CD4-positive, alpha-beta T cell (primary cell): Measurements from ENCODE around the gene ITIH6. TPM values are rescaled to one million over a fixed set of nuclear protein-coding genes. Genes with fewer than 3 reads are reported as not detected.

Experiments used
- ATAC-seq: fragments of 200-7000 bp; cut with Tn5 transposase; one replicate; pipeline ENCODE4 v1.10.0; 2022; ENCODE audit warnings: mild to moderate bottlenecking; ENCODE audit not compliant: poor library complexity
- CTCF ChIA-PET: fragments of 350-600 bp; sonication (Branson Sonifier 250); formaldehyde crosslinking; loops from one replicate; lab custom pipeline; 2021; ENCODE audit warnings: antibody characterized with exemption, inconsistent platforms; lab: Charles Lee
- POLR2A ChIA-PET: fragments of 350-600 bp; sonication (Branson Sonifier 250); formaldehyde crosslinking; loops from one replicate; lab custom pipeline; 2021; ENCODE audit warnings: antibody characterized with exemption, inconsistent platforms; lab: Charles Lee
- DNase-seq, 14 experiments: peaks; one replicate each; pipeline ENCODE4 v3.0.0-alpha.2; 2013 to 2020; ENCODE audit warnings: mixed read lengths in 2 of 14
- H3K27ac ChIP-seq, 2 donors: one replicate each; pipeline versions ENCODE4 v1.5.1 to v1.7.0; 2013; ENCODE audit warnings: low read length in 2 of 2, low read depth in 1 of 2, mild to moderate bottlenecking in 1 of 2
- H3K27me3 ChIP-seq, 2 experiments: 1 replicate in 1 of 2; 2 replicates in 1 of 2; pipeline versions ENCODE4 v1.6.1 to v1.7.0; 2013; ENCODE audit warnings: low read length in 2 of 2, control low read depth in 1 of 2, mild to moderate bottlenecking in 1 of 2, moderate library complexity in 1 of 2; ENCODE audit not compliant: insufficient read depth in 2 of 2, control insufficient read depth in 1 of 2
- H3K36me3 ChIP-seq: one replicate; pipeline ENCODE4 v1.6.1; 2013; ENCODE audit warnings: low read length, control low read depth; ENCODE audit not compliant: insufficient read depth
- H3K4me1 ChIP-seq: one replicate; pipeline ENCODE4 v1.6.1; 2013; ENCODE audit warnings: low read length, control low read depth; ENCODE audit not compliant: insufficient read depth
- H3K4me3 ChIP-seq: one replicate; pipeline ENCODE4 v1.5.1; 2013; ENCODE audit warnings: mild to moderate bottlenecking, low read length, moderate library complexity
- H3K9me3 ChIP-seq, 2 experiments: 1 replicate in 1 of 2; 2 replicates in 1 of 2; pipeline versions ENCODE4 v1.6.1 to v1.7.0; 2013; ENCODE audit warnings: low read length in 2 of 2, mild to moderate bottlenecking in 2 of 2, control low read depth in 1 of 2, moderate library complexity in 1 of 2; ENCODE audit not compliant: control insufficient read depth in 1 of 2, insufficient read depth in 1 of 2
- H3K27ac Mint-ChIP-seq: one replicate; pipeline ENCODE4 v1.8.0; 2020; ENCODE audit warnings: mixed read lengths
- H3K27me3 Mint-ChIP-seq: one replicate; pipeline ENCODE4 v1.8.0; 2021; ENCODE audit warnings: mixed read lengths
- H3K36me3 Mint-ChIP-seq: one replicate; pipeline ENCODE4 v1.8.0; 2021; ENCODE audit warnings: low read depth, mixed read lengths
- H3K4me1 Mint-ChIP-seq: one replicate; pipeline ENCODE4 v1.8.0; 2021; ENCODE audit warnings: low read depth, mixed read lengths
- H3K4me3 Mint-ChIP-seq: one replicate; pipeline ENCODE4 v1.8.0; 2020; ENCODE audit warnings: mild to moderate bottlenecking, mixed read lengths
- H3K9me3 Mint-ChIP-seq: one replicate; pipeline ENCODE4 v1.8.0; 2020; ENCODE audit warnings: mixed read lengths
- intact Hi-C, 2 experiments: fragments of 100-400 bp; cut with DNase I in 1 of 2; cut with micrococcal nuclease in 1 of 2; formaldehyde crosslinking; loops; one replicate each; pipeline versions ENCODE4 v1.15.1 to v1.9.0; 2023 to 2025; cut with DNase I, micrococcal nuclease
- total RNA-seq, 174 experiments: library from RNA in 2 of 174; stranded (reverse) in 2 of 174; gene quantifications; one replicate each; pipeline ENCODE4 v1.2.3 and lab custom pipeline; 2021 to 2026
- TF ChIP-seq, protein P1 (sequence below): fragments of 200-600 bp; IDR thresholded peaks from one replicate; pipeline ENCODE4 v1.8.0; 2022; ENCODE audit warnings: antibody characterized with exemption, mild to moderate bottlenecking

ITIH6 gene
- total RNA-seq, 2 experiments from 2014 or later = not detected

DNA sequence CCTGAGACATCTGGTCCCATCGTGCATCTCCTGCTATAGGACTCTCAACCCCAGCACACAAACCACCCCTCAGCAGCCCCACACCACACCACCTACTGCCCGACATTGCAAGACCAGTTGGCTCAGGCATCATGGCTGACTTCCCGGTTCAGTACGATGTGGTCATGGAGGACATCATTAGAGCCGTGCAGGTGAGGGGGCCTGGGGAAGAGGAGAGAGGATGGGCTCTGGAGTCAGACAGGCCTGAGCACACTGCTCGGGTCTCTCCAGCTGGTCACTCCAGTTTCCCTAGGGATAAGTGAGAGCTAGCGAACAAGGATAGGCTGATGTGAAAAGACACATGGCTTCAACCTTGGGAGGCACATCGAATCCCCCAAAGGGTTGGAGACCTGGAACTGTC is 26.7 kb upstream of the ITIH6 start:
- no peaks in the 10 kb centered on the region for H3K27me3 Mint-ChIP-seq
- TF ChIP-seq, protein P1, sequence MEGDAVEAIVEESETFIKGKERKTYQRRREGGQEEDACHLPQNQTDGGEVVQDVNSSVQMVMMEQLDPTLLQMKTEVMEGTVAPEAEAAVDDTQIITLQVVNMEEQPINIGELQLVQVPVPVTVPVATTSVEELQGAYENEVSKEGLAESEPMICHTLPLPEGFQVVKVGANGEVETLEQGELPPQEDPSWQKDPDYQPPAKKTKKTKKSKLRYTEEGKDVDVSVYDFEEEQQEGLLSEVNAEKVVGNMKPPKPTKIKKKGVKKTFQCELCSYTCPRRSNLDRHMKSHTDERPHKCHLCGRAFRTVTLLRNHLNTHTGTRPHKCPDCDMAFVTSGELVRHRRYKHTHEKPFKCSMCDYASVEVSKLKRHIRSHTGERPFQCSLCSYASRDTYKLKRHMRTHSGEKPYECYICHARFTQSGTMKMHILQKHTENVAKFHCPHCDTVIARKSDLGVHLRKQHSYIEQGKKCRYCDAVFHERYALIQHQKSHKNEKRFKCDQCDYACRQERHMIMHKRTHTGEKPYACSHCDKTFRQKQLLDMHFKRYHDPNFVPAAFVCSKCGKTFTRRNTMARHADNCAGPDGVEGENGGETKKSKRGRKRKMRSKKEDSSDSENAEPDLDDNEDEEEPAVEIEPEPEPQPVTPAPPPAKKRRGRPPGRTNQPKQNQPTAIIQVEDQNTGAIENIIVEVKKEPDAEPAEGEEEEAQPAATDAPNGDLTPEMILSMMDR = no peak
- H3K27ac Mint-ChIP-seq = no peak overlapping the region
- Histone ChIP-seq H3K4me1 (no peaks in the 10 kb centered on the region), H3K27me3 (no peaks in the 10 kb centered on the region), H3K4me3 (no peak overlapping the region), H3K9me3 (no peaks in the 10 kb centered on the region), H3K36me3 (no peaks in the 10 kb centered on the region), H3K27ac (no peak overlapping the region)
- H3K9me3 Mint-ChIP-seq = no peaks in the 10 kb centered on the region
- ATAC-seq (no peak), DNase-seq (no peak)
- intact Hi-C loops = loop anchor here (5.0 to 10.0 kb wide), 2 partner anchors 233 to 1420 kb away; no protein-coding TSS in a partner anchor
- H3K36me3 Mint-ChIP-seq = no peaks in the 10 kb centered on the region
- no peaks in the 10 kb centered on the region for H3K4me1 Mint-ChIP-seq
- POLR2A ChIA-PET = no interaction called here
- CTCF ChIA-PET = no interaction called here
- H3K4me3 Mint-ChIP-seq = no peak overlapping the region

DNA sequence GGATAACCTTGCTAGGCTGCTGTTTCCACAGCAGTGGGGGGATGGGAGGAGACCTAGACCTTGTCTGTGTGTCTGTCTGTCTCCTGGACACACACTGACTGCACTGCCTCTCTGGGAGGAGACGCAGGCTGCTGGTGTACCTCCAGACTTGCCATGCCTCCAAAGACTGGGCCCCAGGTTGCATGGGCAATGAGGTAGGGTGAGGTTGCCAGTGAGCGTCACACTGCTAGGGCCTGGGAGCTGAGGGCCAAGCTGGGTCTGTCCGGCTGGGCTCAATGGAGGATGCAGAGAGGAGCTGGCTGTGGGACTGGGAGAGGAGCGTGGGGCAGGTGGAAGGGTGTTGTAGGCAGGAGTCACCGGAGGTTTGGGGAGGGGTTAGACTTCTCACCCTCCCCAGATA is 26.1 kb upstream of the ITIH6 start:
- peaks cover 4% of the 10 kb centered on the region for H3K4me1 Mint-ChIP-seq
- Histone ChIP-seq H3K27me3 (no peaks in the 10 kb centered on the region), H3K4me3 (no peak overlapping the region), H3K36me3 (no peaks in the 10 kb centered on the region), H3K27ac (no peak overlapping the region), H3K4me1 (no peaks in the 10 kb centered on the region), H3K9me3 (no peaks in the 10 kb centered on the region)
- ChIA-PET CTCF (no interaction called here), POLR2A (no interaction called here)
- DNase-seq = no peak
- H3K27me3 Mint-ChIP-seq = no peaks in the 10 kb centered on the region
- ATAC-seq = no peak
- H3K4me3 Mint-ChIP-seq = no peak overlapping the region
- intact Hi-C loops = loop anchor here in 1 of 2 experiments (10.0 kb wide), 1 partner anchor 1421 kb away; no protein-coding TSS in a partner anchor
- no peaks in the 10 kb centered on the region for H3K9me3 Mint-ChIP-seq
- H3K36me3 Mint-ChIP-seq = no peaks in the 10 kb centered on the region
- TF ChIP-seq, protein P1 = no peak
- no peak overlapping the region for H3K27ac Mint-ChIP-seq

DNA sequence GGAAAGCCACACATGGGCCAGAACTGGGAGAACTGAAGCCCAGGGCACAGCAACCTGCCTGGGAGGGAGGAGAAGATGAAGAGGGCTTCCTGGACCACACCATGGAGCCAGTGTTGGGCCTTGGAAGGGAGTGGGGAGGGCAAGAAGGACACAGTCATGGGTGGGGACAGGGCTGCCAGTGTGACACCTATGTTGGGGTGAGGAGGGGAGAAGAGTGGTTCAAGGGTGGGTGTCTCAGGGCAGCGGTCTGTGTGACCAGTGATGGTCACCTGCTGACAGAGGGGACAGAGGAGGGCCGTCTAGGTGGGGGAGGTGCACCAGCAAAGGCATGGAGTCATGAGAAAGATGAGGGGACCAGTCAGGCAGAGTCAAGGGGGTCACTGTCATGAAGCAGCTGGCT is 23.3 kb upstream of the ITIH6 start:
- no peak overlapping the region for H3K4me3 Mint-ChIP-seq
- H3K4me3 ChIP-seq = no peak overlapping the region
- H3K27ac ChIP-seq = no peak overlapping the region
- POLR2A ChIA-PET = no interaction called here
- peaks cover 8% of the 10 kb centered on the region for H3K36me3 Mint-ChIP-seq
- H3K27me3 ChIP-seq = no peaks in the 10 kb centered on the region
- H3K27me3 Mint-ChIP-seq = no peaks in the 10 kb centered on the region
- H3K27ac Mint-ChIP-seq = no peak overlapping the region
- DNase-seq (no peak), ATAC-seq (no peak)
- H3K36me3 ChIP-seq = peaks cover 2% of the 10 kb centered on the region
- no peaks in the 10 kb centered on the region for H3K9me3 Mint-ChIP-seq
- intact Hi-C loops = loop anchor here in 1 of 2 experiments (10.0 kb wide), 1 partner anchor 1423 kb away; no protein-coding TSS in a partner anchor
- peaks cover 8% of the 10 kb centered on the region for H3K4me1 Mint-ChIP-seq
- no peaks in the 10 kb centered on the region for H3K4me1 ChIP-seq
- H3K9me3 ChIP-seq = no peaks in the 10 kb centered on the region
- CTCF ChIA-PET = no interaction called here
- TF ChIP-seq, protein P1 = no peak
